Ascending aorta (tissue), 2 donors: ENCODE data around the gene CPNE4. TPM values are rescaled to one million over a fixed set of nuclear protein-coding genes. Genes with fewer than 3 reads are reported as not detected.

ENCODE experiments used
- DNase-seq, 2 donors: peaks; one replicate each; pipeline ENCODE4 v3.0.0-alpha.2; 2019; ENCODE audit warnings: low spot score in 2 of 2
- H3K27ac ChIP-seq, 2 donors: fragments of 200-600 bp; sonication (generic); one replicate each; pipeline ENCODE4 v1.5.1; 2016 to 2017; ENCODE audit warnings: mild to moderate bottlenecking in 1 of 2
- H3K27me3 ChIP-seq: fragments of 200-600 bp; sonication (generic); one replicate; pipeline ENCODE4 v1.5.1; 2017
- H3K36me3 ChIP-seq, 2 donors: fragments of 200-600 bp; sonication (generic); one replicate each; pipeline ENCODE4 v1.5.1; 2016
- H3K4me1 ChIP-seq, 2 donors: fragments of 200-600 bp; sonication (generic); one replicate each; pipeline ENCODE4 v1.5.1; 2016 to 2017; ENCODE audit warnings: mild to moderate bottlenecking in 1 of 2
- H3K4me3 ChIP-seq, 2 donors: fragments of 200-600 bp; sonication (generic); one replicate each; pipeline ENCODE4 v1.5.1; 2016 to 2017; ENCODE audit warnings: mild to moderate bottlenecking in 1 of 2
- H3K9me3 ChIP-seq, 2 donors: fragments of 200-600 bp; sonication (generic); one replicate each; pipeline ENCODE4 v1.5.1; 2016
- CTCF ChIP-seq, 3 experiments: fragments of 200-600 bp in 2 of 3; fragments of 450-650 bp in 1 of 3; sonication (generic) in 2 of 3; IDR thresholded peaks; one replicate each; pipeline ENCODE4 v1.5.1; 2016 to 2019; ENCODE audit warnings: antibody characterized with exemption in 3 of 3, mild to moderate bottlenecking in 1 of 3, moderate library complexity in 1 of 3
- intact Hi-C: fragments of 100-400 bp; cut with DNase I; formaldehyde crosslinking; loops from one replicate; pipeline ENCODE4 v1.15.1; 2023
- total RNA-seq: library from RNA; depleted of rRNA; stranded (reverse); fragments of >200 nt; gene quantifications from one replicate; pipeline ENCODE4 v1.1.0, GENCODE V29; 2016

CPNE4 gene
- total RNA-seq, 1 donor from 2014 or later = not detected

DNA sequence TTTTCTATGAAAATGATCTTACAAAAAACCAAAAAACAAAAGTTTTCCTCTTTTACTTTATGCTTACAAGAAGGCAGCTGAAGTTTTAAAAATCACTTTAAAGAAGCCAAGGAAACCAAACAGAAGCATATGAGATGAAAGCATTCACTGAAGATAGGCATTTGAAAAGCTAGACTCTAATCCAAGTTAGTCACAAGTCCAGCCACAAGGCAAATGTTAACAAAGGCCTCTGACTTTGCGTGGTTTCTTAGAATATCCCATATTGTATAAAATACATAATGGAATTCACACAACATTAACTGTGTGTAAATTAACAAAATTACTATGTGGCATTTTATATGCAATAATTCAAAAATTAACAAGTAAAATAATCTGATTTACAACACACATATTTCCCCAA, 549.7 kb downstream of the CPNE4 start:
- Histone ChIP-seq H3K27ac (no peak overlapping the region), H3K4me1 (no peaks in the 10 kb centered on the region), H3K4me3 (no peak overlapping the region), H3K36me3 (peaks cover 21 to 39% of the 10 kb centered on the region in 2 donors), H3K9me3 (no peaks in the 10 kb centered on the region), H3K27me3 (no peaks in the 10 kb centered on the region)
- intact Hi-C loops = no loop called here
- DNase-seq = no peak
- no peak for TF ChIP-seq CTCF (IDR thresholded peaks at IDR 0.05)

DNA sequence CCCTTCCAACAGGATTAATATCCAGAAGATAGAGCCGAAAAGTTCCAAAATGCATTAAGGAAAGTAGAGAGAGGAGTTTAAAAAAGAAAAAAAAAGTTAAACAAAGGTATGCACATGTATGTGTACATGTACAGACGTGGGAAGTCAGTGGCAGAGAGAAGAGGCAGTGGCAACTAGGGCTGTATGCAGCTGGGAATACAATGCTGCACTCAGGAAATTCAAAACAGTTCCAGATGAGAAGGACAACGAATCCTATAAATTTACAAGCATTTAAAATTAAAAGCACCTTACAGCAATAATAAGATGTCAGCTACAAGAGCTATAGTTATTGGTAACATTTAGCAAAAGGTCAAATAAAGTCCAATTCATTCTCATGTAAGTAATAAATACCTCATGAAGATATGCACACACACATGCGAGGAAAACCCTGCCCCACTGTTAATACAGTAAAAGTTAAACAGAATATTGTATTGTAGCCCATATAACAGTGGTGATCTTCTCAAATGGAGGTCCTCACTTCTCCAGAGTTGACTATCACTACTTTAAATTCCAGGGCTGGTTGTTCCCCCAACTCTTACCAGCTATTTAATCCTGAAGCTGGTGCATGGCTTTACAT, 550.2 kb downstream of the CPNE4 start:
- H3K9me3 ChIP-seq = no peaks in the 10 kb centered on the region
- no peak for TF ChIP-seq CTCF (IDR thresholded peaks at IDR 0.05)
- no peaks in the 10 kb centered on the region for H3K27me3 ChIP-seq
- H3K4me1 ChIP-seq = no peaks in the 10 kb centered on the region
- no peak overlapping the region for H3K27ac ChIP-seq
- no peak for DNase-seq
- peaks cover 22 to 37% of the 10 kb centered on the region in 2 donors for H3K36me3 ChIP-seq
- intact Hi-C loops = no loop called here
- no peak overlapping the region for H3K4me3 ChIP-seq
